Ishikawa (cell line): Measurements from ENCODE around the gene AKAP1.

Experiments used
- CEBPB ChIP-seq: IDR thresholded peaks from 2 replicates; pipeline ENCODE4 v1.6.1; 2012
- CREB1 ChIP-seq: IDR thresholded peaks from 2 replicates; pipeline ENCODE4 v1.6.1; 2012; ENCODE audit warnings: low read depth
- EGR1 ChIP-seq: IDR thresholded peaks from 2 replicates; pipeline ENCODE4 v1.6.1; 2012
- EP300 ChIP-seq: IDR thresholded peaks from 2 replicates; pipeline ENCODE4 v1.6.1; 2012; ENCODE audit warnings: borderline replicate concordance
- FOXM1 ChIP-seq: IDR thresholded peaks from 2 replicates; pipeline ENCODE4 v1.6.1; 2012; ENCODE audit warnings: low read depth, borderline replicate concordance
- MAX ChIP-seq: IDR thresholded peaks from 2 replicates; pipeline ENCODE4 v1.6.1; 2012
- NFIC ChIP-seq: IDR thresholded peaks from 2 replicates; pipeline ENCODE4 v1.6.1; 2012
- RAD21 ChIP-seq: IDR thresholded peaks from 2 replicates; pipeline ENCODE4 v1.6.1; 2012; ENCODE audit warnings: low read depth
- REST ChIP-seq: IDR thresholded peaks from 2 replicates; pipeline ENCODE4 v1.6.1; 2012; ENCODE audit warnings: low read depth, mild to moderate bottlenecking
- TAF1 ChIP-seq: IDR thresholded peaks from 2 replicates; pipeline ENCODE4 v1.6.1; 2012; ENCODE audit warnings: low read depth, mild to moderate bottlenecking
- TCF12 ChIP-seq: IDR thresholded peaks from 2 replicates; pipeline ENCODE4 v1.6.1; 2012; ENCODE audit warnings: low read depth
- TEAD4 ChIP-seq: IDR thresholded peaks from 2 replicates; pipeline ENCODE4 v1.6.1; 2012
- USF1 ChIP-seq: IDR thresholded peaks from 2 replicates; pipeline ENCODE4 v1.6.1; 2012
- YY1 ChIP-seq: IDR thresholded peaks from 2 replicates; pipeline ENCODE4 v1.6.1; 2012; ENCODE audit warnings: low read depth
- ZBTB7A ChIP-seq: IDR thresholded peaks from 2 replicates; pipeline ENCODE4 v1.6.1; 2012; ENCODE audit warnings: low read depth

AKAP1 gene

GRCh38 chr17:57135026-57135788 lies 50.2 kb downstream of the AKAP1 start:
- TF ChIP-seq REST (no peak), YY1 (no peak), TAF1 (no peak), NFIC (no peak), CREB1 (no peak), CEBPB (no peak), EP300 (no peak), USF1 (no peak), MAX (no peak), TCF12 (no peak), ZBTB7A (no peak), RAD21 (no peak), FOXM1 (no peak), TEAD4 (no peak), EGR1 (no peak)

- TF ChIP-seq TCF12: no peak
- TF ChIP-seq YY1: no peak
- no peak for TF ChIP-seq NFIC
- TF ChIP-seq USF1: no peak
- TF ChIP-seq EP300: no peak
These were observed 50.8 kb downstream of the AKAP1 start for GRCh38 chr17:57135789-57136291.

GRCh38 chr17:57136355-57136754 lies 51.3 kb downstream of the AKAP1 start:
- no peak for TF ChIP-seq FOXM1
- TF ChIP-seq TEAD4: no peak
- TF ChIP-seq EP300: no peak
- no peak for TF ChIP-seq RAD21
- no peak for TF ChIP-seq CREB1
- TF ChIP-seq EGR1: no peak
- TF ChIP-seq TCF12: no peak
- no peak for TF ChIP-seq NFIC
- no peak for TF ChIP-seq YY1
- no peak for TF ChIP-seq CEBPB
- TF ChIP-seq ZBTB7A: no peak

- TF ChIP-seq EGR1: no peak
- TF ChIP-seq YY1: no peak
- TF ChIP-seq CREB1: no peak
- no peak for TF ChIP-seq NFIC
- no peak for TF ChIP-seq RAD21
- TF ChIP-seq ZBTB7A: no peak
- no peak for TF ChIP-seq CEBPB
- TF ChIP-seq TAF1: no peak
- TF ChIP-seq EP300: no peak
- no peak for TF ChIP-seq USF1
- no peak for TF ChIP-seq REST
- TF ChIP-seq TCF12: no peak
- TF ChIP-seq TEAD4: no peak
- no peak for TF ChIP-seq FOXM1
- TF ChIP-seq MAX: no peak
These were observed 53.2 kb downstream of the AKAP1 start for GRCh38 chr17:57138030-57138911.

- TF ChIP-seq EGR1 (no peak), TAF1 (no peak), TCF12 (no peak), CREB1 (no peak), MAX (no peak), NFIC (no peak), FOXM1 (no peak)
These were observed 54.0 kb downstream of the AKAP1 start for GRCh38 chr17:57138956-57139576.
